DOHH2 (cell line): ENCODE measurements around the gene PTPRCAP.
"Not testable (repeated sequence)": the region's sequence is repeated elsewhere in the genome, so short reads cannot be mapped to it uniquely, and the experiment has no call there.

Experiments
- H3F3A ChIP-seq: fragments of 200-600 bp; sonication (generic), shearing (Covaris generic); 2 replicates; pipeline ENCODE4 v1.6.0; 2016; ENCODE audit warnings: antibody characterized with exemption, mild to moderate bottlenecking; ENCODE audit not compliant: control insufficient read depth, insufficient read depth
- H3K27ac ChIP-seq: fragments of 200-600 bp; sonication (generic); 2 replicates; pipeline ENCODE4 v1.5.1; 2014; ENCODE audit warnings: low read depth, mild to moderate bottlenecking, low read length, moderate library complexity
- H3K27me3 ChIP-seq: fragments of 200-600 bp; sonication (generic); 2 replicates; pipeline ENCODE4 v1.6.1; 2014; ENCODE audit warnings: mild to moderate bottlenecking, low read length, mixed read lengths; ENCODE audit not compliant: control insufficient read depth
- H3K36me3 ChIP-seq: fragments of 200-600 bp; sonication (generic); 2 replicates; pipeline ENCODE4 v1.6.1; 2014; ENCODE audit warnings: mild to moderate bottlenecking, low read length, moderate library complexity, mixed read lengths; ENCODE audit not compliant: control insufficient read depth
- H3K4me1 ChIP-seq: fragments of 200-600 bp; sonication (generic); 2 replicates; pipeline ENCODE4 v1.6.1; 2014; ENCODE audit warnings: mild to moderate bottlenecking, low read length, mixed read lengths; ENCODE audit not compliant: control insufficient read depth
- H3K4me2 ChIP-seq: fragments of 200-600 bp; sonication (generic); 2 replicates; pipeline ENCODE4 v1.6.0; 2014; ENCODE audit warnings: mild to moderate bottlenecking, low read length, moderate library complexity
- H3K4me3 ChIP-seq: fragments of 200-600 bp; sonication (generic); 2 replicates; pipeline ENCODE4 v1.5.1; 2014; ENCODE audit warnings: mild to moderate bottlenecking, low read length, mixed read lengths
- H3K79me2 ChIP-seq: fragments of 200-600 bp; sonication (generic); 2 replicates; pipeline ENCODE4 v1.6.1; 2014; ENCODE audit warnings: mild to moderate bottlenecking, low read length, mixed read lengths; ENCODE audit not compliant: control insufficient read depth
- H3K9me2 ChIP-seq: fragments of 200-600 bp; sonication (generic); replicated peaks from 2 replicates; pipeline ENCODE4 v1.6.1; 2014; ENCODE audit warnings: mild to moderate bottlenecking, low read length, mixed read lengths; ENCODE audit not compliant: control insufficient read depth
- H3K9me3 ChIP-seq: fragments of 200-600 bp; sonication (generic); 2 replicates; pipeline ENCODE4 v1.6.1; 2014; ENCODE audit warnings: antibody characterized with exemption, low read length, mixed read lengths; ENCODE audit not compliant: control insufficient read depth, insufficient read depth
- H4K20me1 ChIP-seq: fragments of 200-600 bp; sonication (generic); 2 replicates; pipeline ENCODE4 v1.6.0; 2014; ENCODE audit warnings: low read depth, mild to moderate bottlenecking, antibody characterized with exemption, low read length, moderate library complexity; ENCODE audit not compliant: control insufficient read depth, insufficient read depth
- CTCF ChIP-seq: fragments of 200-600 bp; sonication (generic); IDR thresholded peaks from one replicate; pipeline ENCODE4 v1.5.1; 2014; ENCODE audit warnings: antibody characterized with exemption, mild to moderate bottlenecking, low read depth, low read length; ENCODE audit not compliant: poor library complexity, severe bottlenecking
- EZH2phosphoT487 ChIP-seq: fragments of 200-600 bp; sonication (generic); IDR thresholded peaks from 2 replicates; pipeline ENCODE4 v1.6.1; 2017; ENCODE audit warnings: borderline replicate concordance, mild to moderate bottlenecking, antibody characterized with exemption, low read length, moderate library complexity, mixed read lengths

PTPRCAP gene

DNA sequence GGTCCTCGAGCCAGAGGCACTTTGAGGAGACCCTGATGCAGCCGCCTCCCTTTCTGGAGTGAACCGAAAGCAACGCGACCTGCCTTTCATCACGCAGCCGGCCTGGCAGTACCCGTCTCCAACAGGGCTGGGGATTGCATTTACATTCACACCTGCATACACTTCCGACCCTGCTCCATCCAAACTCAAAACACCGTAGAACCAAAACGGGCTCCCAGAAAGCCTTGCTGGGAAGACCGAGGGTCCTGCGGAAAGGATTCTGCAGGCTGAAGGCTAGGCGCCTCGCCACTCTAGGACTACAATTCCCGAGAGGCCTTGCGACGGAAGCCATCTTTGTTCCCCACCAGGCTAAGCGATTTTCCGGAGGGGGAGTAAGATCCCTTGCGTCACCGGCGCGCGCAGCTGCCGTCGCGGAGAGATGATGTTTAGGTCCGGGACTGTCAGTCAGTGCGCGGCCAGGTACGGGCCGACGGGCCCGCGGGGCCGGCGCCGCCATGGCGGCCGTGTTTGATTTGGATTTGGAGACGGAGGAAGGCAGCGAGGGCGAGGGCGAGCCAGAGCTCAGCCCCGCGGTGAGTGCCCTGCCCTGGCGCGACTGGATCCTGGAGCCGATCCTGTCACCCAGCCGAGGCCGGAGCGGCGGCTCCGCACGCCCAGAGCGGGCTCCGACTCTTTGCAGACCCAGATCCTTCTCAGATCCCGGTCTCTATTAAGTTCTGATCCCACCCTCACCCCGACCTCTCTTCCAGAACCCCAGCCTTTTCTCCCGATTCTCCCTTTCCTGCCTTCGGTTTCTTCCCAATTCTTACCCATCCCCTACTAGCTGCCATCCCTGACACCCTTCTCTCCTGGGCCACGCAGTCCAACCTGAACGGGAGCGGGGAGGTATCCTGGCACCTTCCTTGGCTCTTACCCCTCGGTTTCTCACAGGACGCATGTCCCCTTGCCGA, 9.2 kb downstream of the PTPRCAP start, which contains the start of gene RPS6KB2:
Gene RPS6KB2 (plus strand): TSS at position 443 of the 950 bp plus-strand sequence. CDS start 52 bp downstream, at position 495.
- peak within 1 kb of the TSS; percentile 29 for H3K27ac ChIP-seq
- H3K79me2 ChIP-seq: peaks cover 31% of the 10 kb centered on the region
- 0 out of 2 replicates have a peak, but pooled peaks cover 1% of the 10 kb centered on the region for H3F3A ChIP-seq
- no peaks in the 10 kb centered on the region for H3K27me3 ChIP-seq
- H3K4me1 ChIP-seq: peaks cover 16% of the 10 kb centered on the region
- peaks cover 35% of the 10 kb centered on the region for H3K36me3 ChIP-seq
- H3K4me3 ChIP-seq: peak within 1 kb of the TSS; percentile 73
- no peaks in the 10 kb centered on the region for H3K9me3 ChIP-seq
- TF ChIP-seq EZH2phosphoT487: no peak
- no peak for TF ChIP-seq CTCF
- H3K9me2 ChIP-seq: no peaks in the 10 kb centered on the region
- peak within 1 kb of the TSS; percentile 73 for H3K4me2 ChIP-seq
- no peaks in the 10 kb centered on the region for H4K20me1 ChIP-seq

DNA sequence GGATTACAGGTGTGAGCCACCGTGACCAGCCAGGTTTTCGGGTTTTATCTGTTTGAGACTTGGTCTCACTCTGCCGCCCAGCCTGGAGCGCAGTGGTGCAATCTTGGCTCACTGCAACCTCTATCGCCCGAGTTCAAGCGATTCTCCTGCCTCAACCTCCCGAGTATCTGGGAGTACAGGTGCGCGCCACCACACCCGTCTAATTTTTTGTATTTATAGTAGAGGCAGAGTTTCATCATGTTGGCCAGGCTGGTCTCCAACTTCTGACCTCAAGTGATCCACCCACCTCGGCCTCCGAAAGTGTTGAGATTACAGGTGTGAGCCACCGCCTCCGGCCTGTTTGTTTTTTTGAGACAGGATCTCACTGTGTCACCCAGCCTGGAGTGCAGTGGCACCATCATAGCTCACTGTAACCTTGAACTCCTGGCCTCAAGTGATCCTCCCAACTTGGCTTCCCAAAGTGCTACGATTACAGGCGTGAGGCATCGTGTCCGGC, 10.1 kb downstream of the PTPRCAP start:
- not testable (repeated sequence) for H3K27me3 ChIP-seq, H3K9me3 ChIP-seq
- peaks cover 26% of the 10 kb centered on the region for H3K36me3 ChIP-seq

GRCh38 chr11:67423891-67424613, 13.4 kb downstream of the PTPRCAP start:
- Histone ChIP-seq H3F3A (no peaks in the 10 kb centered on the region), H3K27ac (no peak overlapping the region), H4K20me1 (no peaks in the 10 kb centered on the region), H3K27me3 (no peaks in the 10 kb centered on the region), H3K4me3 (no peak overlapping the region), H3K36me3 (no peaks in the 10 kb centered on the region), H3K9me3 (no peaks in the 10 kb centered on the region), H3K79me2 (peaks cover 7% of the 10 kb centered on the region), H3K4me1 (peaks cover 31% of the 10 kb centered on the region), H3K9me2 (no peaks in the 10 kb centered on the region), H3K4me2 (no peak overlapping the region)
- TF ChIP-seq EZH2phosphoT487: no peak

More for the DNA sequence above, 10.1 kb downstream of the PTPRCAP start:
- not testable (repeated sequence) for H3F3A ChIP-seq, H3K9me2 ChIP-seq, H4K20me1 ChIP-seq
- Histone ChIP-seq H3K27ac (peak overlapping the region; percentile 29), H3K4me2 (peak overlapping the region; percentile 73), H3K79me2 (peaks cover 31% of the 10 kb centered on the region), H3K4me3 (peak overlapping the region; percentile 73), H3K4me1 (peaks cover 15% of the 10 kb centered on the region)

DNA sequence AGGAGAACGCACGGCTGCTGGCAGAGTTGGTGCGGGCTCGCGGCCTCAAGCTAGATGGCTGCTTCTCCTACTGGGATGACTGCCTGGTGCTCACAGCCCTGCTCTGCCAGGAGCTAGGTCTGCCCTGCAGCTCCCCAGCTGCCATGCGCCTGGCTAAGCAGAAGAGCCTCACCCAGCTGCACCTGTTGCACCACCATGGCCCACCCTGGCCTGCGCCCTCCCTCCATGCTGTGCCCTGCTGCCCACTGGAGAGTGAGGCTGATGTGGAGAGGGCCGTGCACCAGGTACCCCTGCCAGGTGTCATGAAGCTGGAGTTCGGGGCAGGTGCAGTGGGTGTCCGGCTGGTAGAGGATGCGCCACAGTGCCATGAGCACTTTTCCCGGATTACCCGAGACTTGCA, 14.0 kb downstream of the PTPRCAP start:
- no peaks in the 10 kb centered on the region for H4K20me1 ChIP-seq
- H3K36me3 ChIP-seq: no peaks in the 10 kb centered on the region
- H3K4me1 ChIP-seq: peaks cover 35% of the 10 kb centered on the region
- no peaks in the 10 kb centered on the region for H3K27me3 ChIP-seq
- no peak overlapping the region for H3K27ac ChIP-seq
- H3K9me2 ChIP-seq: no peaks in the 10 kb centered on the region
- H3K9me3 ChIP-seq: no peaks in the 10 kb centered on the region
- H3K79me2 ChIP-seq: peaks cover 2% of the 10 kb centered on the region
- no peak overlapping the region for H3K4me3 ChIP-seq
- no peak overlapping the region for H3K4me2 ChIP-seq
- TF ChIP-seq EZH2phosphoT487: no peak
- no peak for TF ChIP-seq CTCF
- H3F3A ChIP-seq: no peaks in the 10 kb centered on the region
